GM23338 (cell line): Measurements from ENCODE around the gene WNT6. TPM values are rescaled to one million over a fixed set of nuclear protein-coding genes. Genes with fewer than 3 reads are reported as not detected.

Source experiments
- ATAC-seq: fragments of 200-7000 bp; cut with Tn5 transposase; 3 replicates; pipeline ENCODE4 v1.9.1; 2020
- DNase-seq: peaks from one replicate; pipeline ENCODE4 v3.0.0-alpha.2; 2015; ENCODE audit warnings: low spot score
- H2AFZ ChIP-seq: fragments of 200-600 bp; sonication (generic); 2 replicates; pipeline ENCODE4 v1.8.0; 2016; ENCODE audit warnings: antibody characterized with exemption, mild to moderate bottlenecking, moderate library complexity
- H3F3A ChIP-seq: fragments of 200-600 bp; sonication (generic); replicated peaks from 2 replicates; pipeline ENCODE4 v1.8.0; 2017; ENCODE audit warnings: antibody characterized with exemption, mixed run types, low read depth
- H3K27ac ChIP-seq: fragments of 200-600 bp; sonication (generic); 2 replicates; pipeline ENCODE4 v1.6.1; 2016; ENCODE audit warnings: low read depth
- H3K27me3 ChIP-seq: fragments of 200-600 bp; sonication (generic); 2 replicates; pipeline ENCODE4 v1.8.0; 2016; ENCODE audit warnings: mild to moderate bottlenecking, mixed run types, moderate library complexity; ENCODE audit not compliant: insufficient read depth
- H3K36me3 ChIP-seq: fragments of 200-600 bp; sonication (generic); 2 replicates; pipeline ENCODE4 v1.8.0; 2016; ENCODE audit warnings: mild to moderate bottlenecking; ENCODE audit not compliant: insufficient read depth
- H3K4me1 ChIP-seq: fragments of 200-600 bp; sonication (generic); 2 replicates; pipeline ENCODE4 v1.8.0; 2016; ENCODE audit warnings: mild to moderate bottlenecking, moderate library complexity; ENCODE audit not compliant: insufficient read depth
- H3K4me2 ChIP-seq: fragments of 200-600 bp; sonication (generic); 2 replicates; pipeline ENCODE4 v1.7.1; 2017; ENCODE audit warnings: mixed run types
- H3K4me3 ChIP-seq: fragments of 200-600 bp; sonication (generic); 2 replicates; pipeline ENCODE4 v1.6.1; 2016; ENCODE audit warnings: mixed run types
- H3K79me2 ChIP-seq: fragments of 200-600 bp; sonication (generic); replicated peaks from 2 replicates; pipeline ENCODE4 v1.8.0; 2017; ENCODE audit warnings: mild to moderate bottlenecking; ENCODE audit not compliant: insufficient read depth
- H3K9me2 ChIP-seq: fragments of 200-600 bp; sonication (generic); 2 replicates; pipeline ENCODE4 v1.8.0; 2017; ENCODE audit not compliant: insufficient read depth
- H4K20me1 ChIP-seq: fragments of 200-600 bp; sonication (generic); replicated peaks from 2 replicates; pipeline ENCODE4 v1.8.0; 2017; ENCODE audit warnings: mild to moderate bottlenecking; ENCODE audit not compliant: insufficient read depth
- H3K27ac Mint-ChIP-seq: 2 replicates; pipeline ENCODE4 v1.8.0; 2020; ENCODE audit warnings: inconsistent platforms, mild to moderate bottlenecking, moderate library complexity, mixed read lengths
- H3K27me3 Mint-ChIP-seq: 3 replicates; pipeline ENCODE4 v1.8.0; 2022; ENCODE audit warnings: low read depth, mild to moderate bottlenecking, moderate library complexity, mixed read lengths, inconsistent platforms; ENCODE audit not compliant: insufficient read depth, poor library complexity
- H3K36me3 Mint-ChIP-seq: 3 replicates; pipeline ENCODE4 v1.8.0; 2021; ENCODE audit warnings: low read depth, mild to moderate bottlenecking, inconsistent platforms, moderate library complexity, mixed read lengths
- H3K4me1 Mint-ChIP-seq: 3 replicates; pipeline ENCODE4 v1.8.0; 2020; ENCODE audit warnings: mild to moderate bottlenecking, inconsistent platforms, mixed read lengths
- H3K4me3 Mint-ChIP-seq: 3 replicates; pipeline ENCODE4 v1.8.0; 2021; ENCODE audit warnings: moderate library complexity, mild to moderate bottlenecking, inconsistent platforms, mixed read lengths
- H3K9me3 Mint-ChIP-seq: 3 replicates; pipeline ENCODE4 v1.8.0; 2020; ENCODE audit warnings: moderate library complexity, mild to moderate bottlenecking, inconsistent platforms, mixed read lengths
- CREB1 ChIP-seq: fragments of 250-450 bp; sonication (Bioruptor Pico); IDR thresholded peaks from 2 replicates; pipeline ENCODE4 v1.5.0; 2020; ENCODE audit warnings: low read depth, mild to moderate bottlenecking, moderate library complexity
- CTCF ChIP-seq, 2 experiments: fragments of 200-600 bp in 1 of 2; sonication (generic) in 1 of 2; conservative IDR thresholded peaks; 2 replicates each; pipeline versions ENCODE4 v1.5.1 to v1.6.1; 2016 to 2017; ENCODE audit warnings: antibody characterized with exemption in 2 of 2, low read depth in 2 of 2, mild to moderate bottlenecking in 2 of 2, moderate library complexity in 1 of 2
- EZH2 ChIP-seq: fragments of 200-600 bp; sonication (generic); IDR thresholded peaks from one replicate; pipeline ENCODE4 v1.8.0; 2017; ENCODE audit warnings: antibody characterized with exemption, mild to moderate bottlenecking, low read depth; ENCODE audit not compliant: unreplicated experiment
- EZH2phosphoT487 ChIP-seq: fragments of 200-600 bp; sonication (generic); IDR thresholded peaks from one replicate; pipeline ENCODE4 v1.8.1; 2018; ENCODE audit warnings: antibody characterized with exemption; ENCODE audit not compliant: unreplicated experiment
- JUNB ChIP-seq: IDR thresholded peaks from one replicate; pipeline ENCODE4 v1.6.1; 2016; ENCODE audit warnings: antibody characterized with exemption; ENCODE audit not compliant: unreplicated experiment
- NANOG ChIP-seq: IDR thresholded peaks from 2 replicates; pipeline ENCODE4 v1.6.1; 2016; ENCODE audit warnings: antibody characterized with exemption, borderline replicate concordance
- POLR2AphosphoS5 ChIP-seq: IDR thresholded peaks from 2 replicates; pipeline ENCODE4 v1.6.1; 2016; ENCODE audit warnings: antibody characterized with exemption, low read depth
- STAT1 ChIP-seq: IDR thresholded peaks from one replicate; pipeline ENCODE4 v1.6.1; 2016; ENCODE audit warnings: antibody characterized with exemption; ENCODE audit not compliant: unreplicated experiment
- ZNF114 ChIP-seq: fragments of 250-450 bp; sonication (Bioruptor Pico); IDR thresholded peaks from 2 replicates; pipeline ENCODE4 v1.5.0; 2020; ENCODE audit warnings: mild to moderate bottlenecking, moderate library complexity
- ZNF331 ChIP-seq: fragments of 250-450 bp; sonication (Bioruptor Pico); IDR thresholded peaks from 2 replicates; pipeline ENCODE4 v1.5.0; 2020; ENCODE audit warnings: low read depth, mild to moderate bottlenecking, moderate library complexity
- ZNF462 ChIP-seq: fragments of 250-450 bp; sonication (Bioruptor Pico); IDR thresholded peaks from 2 replicates; pipeline ENCODE4 v1.5.0; 2020; ENCODE audit warnings: mild to moderate bottlenecking, moderate library complexity
- polyA plus RNA-seq: library from polyadenylated mRNA; unstranded; fragments of >200 nt; fragmentation: Nextera tagmentation; extraction: Ambion mirVana; gene quantifications from 2 replicates; pipeline ENCODE4 v1.2.1, GENCODE V29; 2016
- total RNA-seq: library from RNA; depleted of rRNA; stranded (reverse); fragments of >200 nt; shearing (Covaris generic); gene quantifications from 2 replicates; pipeline ENCODE4 v1.2.3, GENCODE V29; 2014

WNT6 gene
- total and polyA plus RNA-seq, 2 experiments from 2014 or later, result not detected

- peaks cover 96% of the 10 kb centered on the region for H3K27me3 Mint-ChIP-seq
- Histone ChIP-seq H3K4me2 (peak overlapping the region; percentile 80), H3K4me3 (peak overlapping the region; percentile 52), H3K36me3 (no peaks in the 10 kb centered on the region), H3K27me3 (peaks cover 100% of the 10 kb centered on the region), H3K27ac (no peak overlapping the region), H3F3A (no peaks in the 10 kb centered on the region), H3K79me2 (no peaks in the 10 kb centered on the region), H4K20me1 (peaks cover 13% of the 10 kb centered on the region), H2AFZ (peak overlapping the region; percentile 94), H3K9me2 (no peaks in the 10 kb centered on the region), H3K4me1 (peaks cover 27% of the 10 kb centered on the region)
- no peaks in the 10 kb centered on the region; the same call in 2 of the 3 replicates for H3K9me3 Mint-ChIP-seq
- TF ChIP-seq POLR2AphosphoS5 (no peak), ZNF462 (CRISPR knock-in tag) (no peak), ZNF114 (no peak), NANOG (no peak), STAT1 (no peak), ZNF331 (CRISPR knock-in tag) (no peak), JUNB (no peak), CREB1 (no peak), CTCF (conservative IDR thresholded peaks at IDR 0.05; ENCODE audit: low read depth in 2 of 2) (peak in 1 of 2 experiments; percentile 66; a peak in 3 of 4 replicates), EZH2phosphoT487 (peak; percentile 97), EZH2 (peak; percentile 91)
- no peak overlapping the region for H3K27ac Mint-ChIP-seq
- H3K4me1 Mint-ChIP-seq, result peaks cover 31% of the 10 kb centered on the region
- no peaks in the 10 kb centered on the region; the same call in 2 of the 3 replicates for H3K36me3 Mint-ChIP-seq
- ATAC-seq, result peak; percentile 47
- peak; percentile 78 for DNase-seq
- H3K4me3 Mint-ChIP-seq, result peak overlapping the region; percentile 60
Observed at GRCh38 chr2:218892693-218893348, 33.2 kb downstream of the WNT6 start.
